HL-60/S4 treated with retinoic acid at 250 ng/mL for 4 days and 3 days (cell line): ENCODE measurements around the gene NFATC2.

Experiments
- in situ Hi-C: fragments of 300-500 bp; cut with MboI; formaldehyde crosslinking; loops from 2 replicates; pipeline ENCODE4 v1.7.0; 2022; ENCODE audit warnings: low sequenced_read_pairs

The NFATC2 gene

DNA sequence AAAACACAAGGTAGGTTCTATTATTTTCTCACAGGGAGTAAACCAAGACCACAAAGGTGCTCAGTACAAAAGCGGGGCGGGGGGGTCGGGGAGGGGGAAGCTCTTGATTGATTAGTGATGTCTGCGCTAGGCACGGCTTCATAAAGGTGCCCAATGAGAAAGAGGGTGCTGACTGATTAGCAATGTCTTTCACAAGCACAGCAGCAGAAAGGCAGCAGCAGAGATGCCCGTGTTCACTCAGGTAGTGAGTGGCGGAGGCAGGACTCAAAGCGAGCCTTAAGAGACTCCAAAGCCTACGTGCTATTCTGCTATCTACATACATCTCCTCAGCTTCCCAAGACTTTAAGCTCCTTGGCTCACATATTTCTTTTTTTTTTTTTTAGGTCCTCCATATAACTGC, 20.3 kb downstream of the NFATC2 start:
- in situ Hi-C loops, result no loop called here

DNA sequence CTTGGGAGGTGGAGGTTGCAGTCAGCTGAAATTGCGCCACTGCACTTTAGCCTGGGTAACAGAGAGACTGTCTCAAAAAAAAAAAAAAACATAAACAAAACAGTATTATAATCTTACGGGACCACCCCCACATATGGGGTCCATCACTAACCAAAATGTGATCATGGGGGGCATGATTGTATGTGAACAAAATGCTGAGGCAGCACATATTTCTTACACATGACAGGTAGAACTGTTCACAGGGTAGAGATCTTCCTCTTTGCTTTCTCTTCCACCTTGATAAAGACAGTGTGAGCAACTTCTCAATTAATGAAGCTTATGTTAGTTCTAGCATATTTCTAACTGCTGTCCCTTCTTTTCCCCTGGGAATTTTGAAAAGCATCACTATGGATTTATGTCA, 24.7 kb downstream of the NFATC2 start:
- in situ Hi-C loops, result no loop called here

DNA sequence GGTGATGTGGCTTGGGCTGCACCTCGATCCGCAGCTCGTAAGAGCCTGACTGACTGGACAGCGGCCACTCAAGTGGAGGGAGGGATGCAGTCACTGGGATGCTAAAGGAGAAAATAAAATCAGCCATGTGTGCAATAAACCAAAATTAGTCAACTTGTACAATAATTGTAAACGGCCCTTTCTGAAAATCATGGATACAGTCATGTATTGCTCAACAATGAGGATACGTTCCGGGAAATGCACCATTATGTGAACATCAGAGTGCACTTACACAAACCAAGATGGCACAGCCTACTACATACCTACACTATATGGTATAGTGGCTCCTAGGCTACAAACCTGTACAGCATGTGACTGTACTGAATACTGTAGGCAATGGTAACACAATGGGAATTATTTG, 25.7 kb downstream of the NFATC2 start:
- in situ Hi-C loops, result no loop called here

DNA sequence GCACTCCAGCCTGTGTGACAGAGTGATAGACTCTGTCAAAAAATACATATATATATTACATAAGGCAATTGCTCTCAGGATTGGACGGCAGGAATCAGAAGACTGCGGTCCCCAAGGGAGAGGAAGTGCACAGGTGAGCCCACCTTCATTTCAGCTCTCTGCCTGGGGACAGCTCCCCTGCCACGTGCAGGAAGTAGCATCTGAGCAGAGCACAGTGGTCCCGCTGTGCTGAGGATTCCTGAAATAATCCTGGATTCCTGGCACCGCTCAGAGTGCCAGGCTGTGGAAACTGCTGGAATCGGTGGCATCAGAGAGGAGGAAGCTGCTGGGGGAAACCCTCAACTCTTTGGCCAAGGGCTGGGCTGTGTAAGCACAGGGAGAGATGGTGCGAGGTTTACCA, 27.7 kb downstream of the NFATC2 start:
- in situ Hi-C loops, result no loop called here

DNA sequence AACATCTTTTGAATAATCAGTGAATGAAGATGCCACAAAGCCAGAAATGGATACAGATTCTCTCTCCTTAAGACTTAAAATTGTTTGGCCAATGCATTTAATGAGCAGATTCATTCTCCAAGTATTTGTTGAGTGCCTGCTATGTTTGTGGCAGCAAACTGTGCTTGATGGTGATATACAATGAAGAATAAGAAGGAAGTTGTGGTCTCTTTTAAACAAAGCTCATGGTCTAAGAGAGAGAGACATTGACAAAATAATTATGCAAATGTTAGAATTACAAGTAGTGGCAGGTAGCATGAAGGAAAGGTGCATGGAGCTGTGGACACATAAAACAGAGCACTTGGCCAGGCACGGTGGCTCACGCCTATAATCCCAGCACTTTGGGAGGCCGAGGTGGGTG, 28.3 kb downstream of the NFATC2 start:
- in situ Hi-C loops, result no loop called here

DNA sequence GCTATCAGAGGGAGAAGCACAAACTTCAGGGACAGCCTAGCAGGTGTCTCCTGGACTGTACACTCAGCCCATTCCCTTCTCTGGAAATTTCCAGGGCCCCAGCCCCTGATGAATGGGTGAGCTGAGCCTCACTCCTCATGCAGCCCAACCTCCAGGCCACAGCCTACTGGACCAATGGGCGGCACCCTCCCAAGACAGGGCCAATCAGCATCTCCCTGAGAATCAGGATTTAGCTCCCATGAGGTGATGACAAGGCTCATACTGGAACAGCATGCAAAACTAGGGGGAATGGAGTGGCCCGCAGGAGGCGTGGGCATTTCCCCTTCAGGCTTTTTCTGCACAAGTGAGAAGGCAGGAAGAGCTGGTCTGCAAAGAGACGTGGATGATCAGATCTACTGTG, 29.0 kb downstream of the NFATC2 start:
- in situ Hi-C loops, result no loop called here

DNA sequence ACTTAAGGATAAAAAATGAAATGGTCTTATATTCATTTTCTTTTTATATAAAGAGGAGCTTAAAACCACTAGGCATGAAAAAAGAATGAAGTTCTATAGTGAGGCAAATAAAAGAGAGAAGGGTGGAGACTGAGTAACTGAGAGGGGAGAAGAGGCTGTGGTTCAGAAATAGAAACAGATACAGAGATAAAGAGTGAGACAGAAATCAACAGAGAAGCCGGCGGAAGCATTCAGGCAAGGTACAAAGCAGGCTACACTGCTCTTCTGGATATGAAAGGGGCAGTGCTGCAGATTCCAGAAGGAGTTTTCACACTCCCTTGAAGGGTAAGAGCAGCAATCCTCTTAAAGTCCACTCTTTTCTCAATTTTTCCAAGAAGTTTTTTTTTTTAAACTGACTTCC, 29.9 kb downstream of the NFATC2 start:
- in situ Hi-C loops, result no loop called here

DNA sequence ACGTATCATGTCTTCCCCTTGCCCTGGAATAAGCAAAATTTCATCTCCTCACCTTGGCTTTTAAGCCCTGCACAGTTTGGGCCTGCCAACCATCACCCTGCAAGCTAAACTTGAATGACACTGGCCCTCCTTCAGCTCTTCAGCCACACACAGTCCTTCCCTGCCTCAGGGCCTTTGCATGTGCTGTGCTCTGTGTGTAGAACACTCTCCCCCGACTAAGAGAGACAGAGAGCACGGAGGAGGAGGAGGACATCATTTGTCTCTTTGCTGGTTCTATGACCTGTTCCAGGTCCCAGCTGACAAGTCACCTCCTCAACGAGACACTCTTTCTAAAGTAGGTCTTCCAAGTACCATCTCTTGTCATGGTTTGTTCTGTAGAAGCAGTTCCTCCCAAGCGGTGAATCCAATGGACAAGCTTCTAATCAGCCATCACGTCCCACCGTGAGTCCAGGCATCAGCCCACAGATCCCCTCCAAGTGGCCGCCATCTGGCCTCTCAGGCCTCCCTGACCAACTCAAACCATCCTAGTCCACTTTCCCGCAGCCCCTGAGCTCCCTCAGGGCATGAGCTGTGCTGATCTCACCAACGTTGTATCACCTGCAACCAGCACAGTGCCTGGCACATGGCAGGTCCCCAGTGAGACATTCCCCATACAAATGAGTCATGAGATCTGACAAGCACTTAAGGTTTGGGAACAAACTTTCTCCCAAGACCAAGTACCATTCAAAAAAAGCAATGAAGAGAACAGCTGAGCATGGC, 30.5 kb downstream of the NFATC2 start:
- in situ Hi-C loops, result no loop called here

DNA sequence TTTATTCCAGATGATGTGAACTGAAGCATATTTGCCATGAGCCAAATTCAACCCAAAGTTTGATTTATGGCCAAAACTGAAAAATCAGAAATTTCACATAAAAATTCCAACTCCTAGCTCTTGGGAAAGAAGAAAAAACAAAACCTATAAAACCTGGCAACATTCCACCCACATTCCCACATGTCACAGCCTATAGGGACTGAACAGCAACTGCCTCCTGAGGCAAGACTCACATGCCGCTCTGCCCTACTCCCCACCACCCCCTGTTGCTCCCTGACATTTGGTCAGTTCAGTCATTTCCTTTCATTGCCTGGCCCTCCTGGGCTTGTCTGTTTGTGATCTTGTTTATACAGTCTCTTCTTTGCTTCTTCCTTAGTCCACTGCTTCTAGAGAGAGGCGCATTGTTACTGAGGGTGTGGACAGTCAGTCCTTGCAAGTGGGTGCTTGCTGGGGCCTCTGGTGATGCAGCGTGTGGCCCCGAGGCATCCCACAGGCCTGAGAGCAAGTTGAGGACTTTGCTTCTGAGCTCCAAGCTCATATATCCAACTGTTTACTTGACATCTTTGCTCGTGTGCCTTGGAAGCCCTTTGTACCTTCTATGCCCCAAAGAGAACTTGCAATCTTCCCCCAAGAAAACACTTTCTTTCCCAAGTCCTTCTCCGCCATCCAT, 31.4 kb downstream of the NFATC2 start:
- in situ Hi-C loops, result no loop called here

DNA sequence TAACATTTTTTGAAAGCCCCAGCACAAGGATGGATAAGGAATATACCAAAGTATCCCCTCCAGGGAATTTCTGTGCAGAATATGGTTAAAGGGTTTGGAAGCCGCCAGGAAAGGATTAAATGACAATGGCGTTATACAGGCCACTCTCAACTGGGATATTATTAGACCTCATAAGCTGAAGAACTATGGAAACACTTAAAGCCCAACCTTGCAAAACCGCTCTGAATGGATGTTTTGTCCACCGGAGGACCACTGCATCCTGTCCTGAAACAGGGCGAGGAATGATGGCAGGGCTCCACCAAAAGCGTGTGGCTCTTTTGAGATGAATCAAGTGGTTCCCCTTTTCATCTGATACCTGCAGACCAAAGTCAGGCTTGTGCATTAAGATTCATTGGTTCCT, 32.4 kb downstream of the NFATC2 start:
- in situ Hi-C loops, result no loop called here

DNA sequence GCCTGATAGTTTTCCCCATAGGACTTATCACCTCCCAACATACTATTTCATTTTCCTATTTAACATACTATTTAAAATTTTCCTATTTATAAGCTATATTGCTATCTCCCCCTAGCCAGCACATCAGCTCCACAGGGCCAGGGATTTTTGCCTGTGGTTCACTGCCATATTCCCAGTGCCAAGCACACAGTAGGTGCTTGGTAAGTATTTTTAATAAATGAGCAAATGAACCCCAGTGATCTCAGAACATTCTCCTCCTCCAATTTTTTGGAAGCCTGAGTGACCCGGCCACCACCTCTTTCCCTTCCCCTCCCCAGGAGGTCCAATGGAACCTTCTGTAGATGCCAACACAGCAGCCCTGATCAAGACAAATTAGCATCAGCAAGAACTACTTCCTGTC, 33.3 kb downstream of the NFATC2 start:
- in situ Hi-C loops, result no loop called here

DNA sequence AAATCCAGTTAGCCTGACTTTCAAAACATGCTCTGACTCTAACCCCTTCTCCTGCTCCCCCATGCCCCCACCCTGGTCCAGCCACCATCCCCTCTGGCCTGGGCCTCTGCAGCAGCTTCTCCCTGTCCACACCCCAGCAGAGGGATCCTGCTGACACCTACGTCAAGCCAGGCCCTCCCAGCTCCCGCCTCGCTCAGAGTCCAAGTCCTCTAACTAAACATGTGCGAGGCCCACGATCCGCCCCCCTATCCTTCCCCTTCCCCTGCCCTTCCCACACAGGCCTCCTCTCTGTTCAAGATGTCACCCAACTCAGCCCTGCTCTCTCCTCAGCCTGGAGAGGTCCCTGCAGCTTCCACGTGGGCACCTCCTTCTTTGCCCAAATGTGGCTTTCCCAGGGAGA, 33.7 kb downstream of the NFATC2 start:
- in situ Hi-C loops, result no loop called here

DNA sequence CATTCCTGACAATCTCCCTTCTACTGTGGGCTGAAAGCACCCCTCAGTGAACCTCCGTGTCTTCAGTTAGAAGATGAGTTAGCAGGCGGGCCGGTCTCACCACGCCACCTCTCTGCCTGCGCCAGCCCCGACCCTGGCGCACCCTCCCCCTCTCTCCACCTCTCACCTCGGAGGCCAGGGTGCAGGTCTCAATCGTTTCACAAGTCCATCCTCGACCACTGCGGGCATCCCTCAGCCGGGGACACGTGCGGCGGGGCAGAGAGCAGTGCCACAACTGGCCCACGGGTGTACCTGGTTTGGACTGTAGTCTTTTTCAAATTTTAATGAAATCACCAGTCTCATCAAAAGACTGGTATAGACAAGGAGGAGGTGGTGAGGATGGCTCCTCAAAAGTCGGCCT, 34.4 kb downstream of the NFATC2 start:
- in situ Hi-C loops, result no loop called here

DNA sequence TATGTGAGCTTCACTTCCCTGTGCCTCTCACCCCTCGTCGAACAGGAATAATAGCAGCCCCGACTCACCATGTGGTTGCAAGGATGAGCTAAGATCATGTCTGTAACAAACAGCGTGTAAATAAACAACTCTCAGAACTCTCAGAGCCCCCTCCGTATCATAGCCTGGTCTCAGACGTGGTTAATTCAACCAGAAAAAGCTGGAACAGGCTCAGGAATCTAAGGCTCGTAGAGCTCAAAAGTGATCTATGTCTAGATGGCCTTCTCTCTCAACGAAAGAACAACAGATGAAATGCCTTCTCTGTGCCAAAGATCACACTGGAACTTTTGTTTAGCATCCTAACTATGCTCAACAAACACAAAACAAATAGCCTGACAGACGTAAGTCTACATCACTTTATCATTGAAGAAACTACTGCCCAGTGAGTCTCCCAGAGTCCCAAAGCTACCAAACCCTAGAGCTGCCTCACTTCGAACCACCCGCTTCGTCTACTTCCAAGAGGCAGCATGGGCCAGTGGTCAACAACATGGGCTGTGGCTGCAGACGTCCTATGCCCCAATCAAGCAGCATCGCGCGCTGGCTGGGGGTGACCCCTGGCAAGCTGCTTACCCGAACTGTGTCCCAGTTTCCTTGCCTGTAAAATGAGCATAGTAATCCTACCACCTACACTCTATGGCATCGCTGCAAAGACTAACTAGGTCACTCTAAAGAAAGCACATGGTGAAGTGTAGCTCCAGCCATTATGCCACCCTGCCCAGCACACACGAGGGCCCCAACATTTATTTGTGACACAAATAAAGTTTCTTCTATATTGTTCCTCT, 35.1 kb downstream of the NFATC2 start:
- in situ Hi-C loops, result no loop called here

DNA sequence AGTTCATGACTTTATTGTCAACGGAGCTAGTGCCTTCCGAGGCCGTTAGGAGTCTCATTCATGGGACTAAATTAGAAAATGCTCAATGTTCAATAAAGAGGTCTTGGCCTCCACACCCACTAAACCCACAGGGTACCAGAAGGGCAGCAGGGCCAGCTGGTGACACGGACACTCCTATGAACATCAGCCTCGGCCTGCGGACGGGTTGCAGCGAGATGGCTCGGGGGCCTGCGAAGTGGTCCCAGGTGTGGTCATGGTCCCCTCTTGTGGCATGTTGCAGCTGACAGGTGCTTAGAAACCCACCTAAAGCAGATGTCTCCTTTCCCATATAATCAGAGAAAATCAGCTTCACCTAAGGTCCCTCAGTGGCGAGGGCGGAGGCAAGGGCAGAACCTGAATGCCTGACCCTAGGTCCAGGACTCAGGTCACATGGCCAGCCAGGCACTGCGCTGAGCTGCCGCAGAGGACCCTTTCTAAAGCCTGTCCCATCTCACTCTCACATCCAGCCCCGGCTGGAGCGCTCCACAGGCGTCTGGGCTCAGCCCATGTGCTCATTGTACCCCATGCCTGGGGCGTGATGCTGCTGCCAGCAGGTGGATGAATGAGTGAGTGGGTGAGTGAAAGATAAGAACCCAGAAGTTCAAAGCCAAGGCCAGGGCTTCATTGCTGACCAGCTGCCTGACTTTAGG, 35.8 kb downstream of the NFATC2 start:
- in situ Hi-C loops, result no loop called here

DNA sequence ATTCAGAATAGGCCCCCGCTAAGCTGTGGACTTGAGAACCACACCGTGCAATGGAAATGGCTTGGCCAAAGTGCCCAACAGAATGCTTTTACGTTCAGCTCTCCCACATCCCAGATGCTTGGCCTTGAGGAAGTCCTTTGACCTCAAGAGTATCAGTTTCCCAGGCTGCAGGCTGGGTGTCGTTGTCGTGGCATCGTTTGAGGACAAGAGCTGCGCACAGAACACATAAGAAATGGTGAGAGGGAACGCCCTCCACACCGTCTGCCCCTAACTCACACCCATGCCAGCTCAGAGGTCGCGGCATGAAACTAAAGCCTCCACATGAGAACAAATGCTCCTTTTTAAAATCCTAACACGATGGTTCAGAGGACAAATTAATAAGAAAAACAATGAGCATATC, 37.0 kb downstream of the NFATC2 start:
- in situ Hi-C loops, result no loop called here

DNA sequence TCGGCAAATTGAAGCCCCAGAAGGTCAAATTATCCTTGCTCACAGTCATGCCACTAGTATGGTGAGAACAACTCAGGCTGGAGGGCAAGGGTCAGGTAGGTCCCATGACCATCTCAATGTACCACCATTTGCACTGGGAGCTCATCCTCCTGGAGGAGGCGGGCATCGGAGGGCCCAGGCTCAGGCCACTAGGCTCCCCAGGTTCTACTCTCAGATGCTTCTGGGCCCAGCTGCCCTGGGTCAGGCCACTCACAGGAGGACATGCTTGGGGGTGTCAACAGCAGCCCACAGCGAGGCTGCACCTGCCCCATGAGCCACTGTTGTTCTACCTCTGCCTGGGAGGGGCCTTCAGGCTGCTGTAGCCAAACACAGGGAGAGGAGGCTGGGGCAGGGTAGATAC, 39.1 kb downstream of the NFATC2 start:
- in situ Hi-C loops, result no loop called here

DNA sequence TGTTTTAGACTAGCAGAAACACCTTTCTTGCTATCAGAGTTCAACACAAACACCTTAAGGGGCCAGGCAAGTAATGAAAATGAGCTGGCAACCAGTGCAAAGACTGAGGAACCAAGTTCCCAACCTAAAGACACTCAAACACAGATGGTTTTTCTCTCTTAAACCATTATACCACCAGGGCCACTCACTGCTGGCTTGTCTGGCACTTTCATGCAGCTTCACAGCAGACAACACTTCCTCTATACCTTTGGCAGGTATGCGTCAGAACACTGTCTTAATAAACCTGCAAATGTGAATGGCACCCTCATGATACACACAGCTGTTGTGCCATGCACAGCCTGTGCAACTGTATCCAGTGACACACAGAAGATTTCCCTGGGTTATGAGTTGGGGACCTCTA, 41.6 kb downstream of the NFATC2 start:
- in situ Hi-C loops, result no loop called here

DNA sequence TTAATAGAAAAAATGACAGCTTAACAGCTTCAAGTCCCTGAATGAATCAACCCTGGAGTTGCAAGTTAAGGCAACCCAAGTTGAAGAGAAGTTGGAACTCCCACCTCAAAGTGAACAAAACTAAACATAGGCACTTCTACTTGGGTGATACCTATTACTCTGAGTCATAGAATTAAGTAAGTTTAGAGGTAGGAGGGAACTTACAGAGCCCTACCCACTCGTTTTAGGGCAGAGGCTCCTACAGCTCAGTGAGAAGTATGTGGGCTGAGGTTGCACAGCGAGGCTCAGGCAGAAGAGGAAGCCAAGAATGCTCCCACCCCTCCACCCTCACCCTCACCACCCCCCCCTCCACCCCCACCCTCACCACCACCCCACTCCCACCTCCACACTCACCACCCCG, 42.2 kb downstream of the NFATC2 start:
- in situ Hi-C loops, result no loop called here

DNA sequence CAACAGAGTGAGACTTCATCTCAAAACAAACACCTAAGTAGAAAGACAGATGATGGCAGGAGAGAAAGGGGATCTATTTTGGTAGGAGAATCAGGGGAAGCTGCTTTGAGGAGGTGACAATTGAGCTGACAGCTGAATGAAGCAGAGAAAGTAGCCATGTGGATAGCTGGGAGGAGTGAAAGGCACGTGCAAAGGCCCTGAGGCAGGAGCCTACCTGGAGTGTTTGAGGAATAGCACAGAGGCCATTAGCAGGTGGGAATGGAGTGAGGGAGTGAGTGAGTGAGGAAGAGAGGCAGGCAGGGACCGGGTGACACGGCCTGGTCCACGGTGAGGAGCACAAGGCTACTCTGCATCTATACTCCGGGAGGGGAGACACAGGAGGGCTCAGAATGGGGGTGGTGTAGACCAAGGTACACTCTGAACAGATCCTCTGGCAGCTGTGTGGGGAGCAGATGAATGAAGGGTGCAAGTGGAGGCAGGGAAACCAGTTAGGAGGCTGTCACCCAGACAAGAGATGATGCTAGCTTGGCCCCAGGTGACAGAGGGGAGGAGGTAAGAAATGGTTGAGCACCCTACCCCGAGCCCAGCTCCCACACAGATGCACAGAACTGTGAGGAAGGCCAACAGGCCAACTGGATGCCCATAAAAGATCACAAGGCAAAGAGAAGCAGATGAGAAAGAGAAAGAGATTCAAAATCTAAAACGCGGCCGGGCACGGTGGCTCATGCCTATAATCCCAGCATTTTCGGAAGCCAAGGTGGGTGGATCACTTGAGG, 43.6 kb downstream of the NFATC2 start:
- in situ Hi-C loops, result no loop called here
